Caco-2 (cell line): ENCODE measurements around the gene CYB5A. TPM values are rescaled to one million over a fixed set of nuclear protein-coding genes. Genes with fewer than 3 reads are reported as not detected.

Source experiments
- BruUV-seq: library from RNA; stranded (reverse); fragments of 400-500 nt; replicated peaks from 2 replicates; lab custom pipeline; 2021; lab: Mats Ljungman, UMichigan
- CTCF ChIA-PET: fragments of 300-600 bp; sonication (Branson Sonifier 250); formaldehyde crosslinking; loops from one replicate; lab custom pipeline; 2022; ENCODE audit warnings: antibody characterized with exemption; lab: Charles Lee
- POLR2A ChIA-PET: fragments of 300-600 bp; sonication (Branson Sonifier 250); formaldehyde crosslinking; loops from one replicate; lab custom pipeline; 2022; ENCODE audit warnings: antibody characterized with exemption; lab: Charles Lee
- DNase-seq, 2 experiments: peaks; one replicate each; pipeline versions ENCODE4 v3.0.0 to v3.0.0-alpha.2; 2020 to 2022
- H3K27me3 ChIP-seq: replicated peaks from 2 replicates; pipeline ENCODE4 v1.6.0; 2011; ENCODE audit warnings: low read length; ENCODE audit not compliant: control insufficient read depth, insufficient read depth
- H3K36me3 ChIP-seq: 2 replicates; pipeline ENCODE4 v1.5.1; 2011; ENCODE audit warnings: low read length; ENCODE audit not compliant: control insufficient read depth, insufficient read depth
- H3K4me1 ChIP-seq: fragments of 250-450 bp; sonication (Bioruptor Pico); 2 replicates; pipeline ENCODE4 v1.5.1; 2020; ENCODE audit warnings: mild to moderate bottlenecking
- H3K4me3 ChIP-seq: 2 replicates; pipeline ENCODE4 v1.5.1; 2011; ENCODE audit warnings: low read depth, mild to moderate bottlenecking, control low read depth, low read length
- H3K9me3 ChIP-seq: fragments of 250-450 bp; sonication (Bioruptor Pico); 2 replicates; pipeline ENCODE4 v1.5.1; 2020; ENCODE audit warnings: mild to moderate bottlenecking, moderate library complexity
- H3K27ac Mint-ChIP-seq: one replicate; pipeline ENCODE4 v1.8.0; 2022; ENCODE audit warnings: mixed read lengths; ENCODE audit not compliant: unreplicated experiment
- H3K27me3 Mint-ChIP-seq: one replicate; pipeline ENCODE4 v1.8.0; 2022; ENCODE audit warnings: mixed read lengths; ENCODE audit not compliant: insufficient read depth, unreplicated experiment
- H3K36me3 Mint-ChIP-seq: one replicate; pipeline ENCODE4 v1.8.0; 2022; ENCODE audit warnings: mild to moderate bottlenecking, mixed read lengths; ENCODE audit not compliant: insufficient read depth, unreplicated experiment
- H3K4me1 Mint-ChIP-seq: one replicate; pipeline ENCODE4 v1.8.0; 2022; ENCODE audit warnings: low read depth, mixed read lengths; ENCODE audit not compliant: unreplicated experiment
- H3K4me3 Mint-ChIP-seq: one replicate; pipeline ENCODE4 v1.8.0; 2022; ENCODE audit warnings: mild to moderate bottlenecking, moderate library complexity, mixed read lengths; ENCODE audit not compliant: unreplicated experiment
- H3K9me3 Mint-ChIP-seq: one replicate; pipeline ENCODE4 v1.8.0; 2022; ENCODE audit warnings: mixed read lengths; ENCODE audit not compliant: unreplicated experiment
- intact Hi-C: fragments of 100-400 bp; cut with micrococcal nuclease; formaldehyde crosslinking; loops from one replicate; pipeline ENCODE4 v1.10.0; 2022; ENCODE audit not compliant: unreplicated experiment
- total RNA-seq: library from RNA; stranded (reverse); gene quantifications from 2 replicates; pipeline ENCODE4 v1.2.3, GENCODE V29; 2022
- TF ChIP-seq, protein P1 (sequence below), 2 experiments: fragments of 200-600 bp in 1 of 2; IDR thresholded peaks; 1 replicate in 1 of 2; 2 replicates in 1 of 2; pipeline versions ENCODE4 v1.5.1 to v1.8.0; 2011 to 2022; ENCODE audit warnings: antibody characterized with exemption in 1 of 2, control low read depth in 1 of 2, inconsistent platforms in 1 of 2, low read depth in 1 of 2, low read length in 1 of 2, mild to moderate bottlenecking in 1 of 2, moderate library complexity in 1 of 2; ENCODE audit not compliant: insufficient read depth in 1 of 2, severe bottlenecking in 1 of 2, unreplicated experiment in 1 of 2

CYB5A gene
- total RNA-seq, 1 experiment from 2014 or later, result 103 TPM

DNA sequence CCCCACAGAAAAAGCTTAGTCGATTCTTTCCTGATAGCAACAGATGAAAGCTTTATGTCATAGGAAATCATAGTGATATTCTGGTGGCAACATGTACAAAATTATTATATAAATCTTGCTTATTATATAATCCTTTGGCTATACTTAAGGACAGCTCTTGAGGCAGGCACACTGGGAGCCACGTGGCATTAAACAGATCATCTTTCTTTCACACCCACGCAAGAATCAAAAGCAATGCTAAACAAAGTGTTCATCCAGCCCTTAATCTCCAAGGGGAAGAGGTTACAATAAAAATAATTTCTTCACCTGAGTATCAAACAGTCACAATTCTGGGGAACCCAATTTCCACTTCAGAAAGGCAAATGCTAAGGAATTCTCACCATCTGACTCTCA, 57.8 kb downstream of the CYB5A start:
- TF ChIP-seq, protein P1, sequence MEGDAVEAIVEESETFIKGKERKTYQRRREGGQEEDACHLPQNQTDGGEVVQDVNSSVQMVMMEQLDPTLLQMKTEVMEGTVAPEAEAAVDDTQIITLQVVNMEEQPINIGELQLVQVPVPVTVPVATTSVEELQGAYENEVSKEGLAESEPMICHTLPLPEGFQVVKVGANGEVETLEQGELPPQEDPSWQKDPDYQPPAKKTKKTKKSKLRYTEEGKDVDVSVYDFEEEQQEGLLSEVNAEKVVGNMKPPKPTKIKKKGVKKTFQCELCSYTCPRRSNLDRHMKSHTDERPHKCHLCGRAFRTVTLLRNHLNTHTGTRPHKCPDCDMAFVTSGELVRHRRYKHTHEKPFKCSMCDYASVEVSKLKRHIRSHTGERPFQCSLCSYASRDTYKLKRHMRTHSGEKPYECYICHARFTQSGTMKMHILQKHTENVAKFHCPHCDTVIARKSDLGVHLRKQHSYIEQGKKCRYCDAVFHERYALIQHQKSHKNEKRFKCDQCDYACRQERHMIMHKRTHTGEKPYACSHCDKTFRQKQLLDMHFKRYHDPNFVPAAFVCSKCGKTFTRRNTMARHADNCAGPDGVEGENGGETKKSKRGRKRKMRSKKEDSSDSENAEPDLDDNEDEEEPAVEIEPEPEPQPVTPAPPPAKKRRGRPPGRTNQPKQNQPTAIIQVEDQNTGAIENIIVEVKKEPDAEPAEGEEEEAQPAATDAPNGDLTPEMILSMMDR (IDR thresholded peaks at IDR 0.05; ENCODE audit: insufficient read depth in 1 of 2, low read depth in 1 of 2, low read length in 1 of 2, severe bottlenecking in 1 of 2, unreplicated experiment in 1 of 2), result no peak
- DNase-seq, result no peak
- peak overlapping the region; percentile 40 for H3K4me3 Mint-ChIP-seq
- Histone ChIP-seq H3K9me3 (no peaks in the 10 kb centered on the region), H3K27me3 (no peaks in the 10 kb centered on the region), H3K4me1 (peaks cover 11% of the 10 kb centered on the region), H3K4me3 (no peak overlapping the region), H3K36me3 (no peaks in the 10 kb centered on the region)
- H3K27me3 Mint-ChIP-seq, result no peaks in the 10 kb centered on the region
- no peaks in the 10 kb centered on the region for H3K36me3 Mint-ChIP-seq
- no peak overlapping the region for H3K27ac Mint-ChIP-seq
- peaks cover 9% of the 10 kb centered on the region for H3K4me1 Mint-ChIP-seq
- BruUV-seq, result no TSS peak
- CTCF ChIA-PET, result interaction anchor here (0.6 to 0.9 kb wide), 2 partner anchors 9 to 260 kb away, joined by 3 to 4 read pairs; no protein-coding TSS in a partner anchor
- H3K9me3 Mint-ChIP-seq, result no peaks in the 10 kb centered on the region
- intact Hi-C loops, result loop anchor here (1.0 kb wide), 1 partner anchor 9 kb away; no protein-coding TSS in a partner anchor
- POLR2A ChIA-PET, result no interaction called here

DNA sequence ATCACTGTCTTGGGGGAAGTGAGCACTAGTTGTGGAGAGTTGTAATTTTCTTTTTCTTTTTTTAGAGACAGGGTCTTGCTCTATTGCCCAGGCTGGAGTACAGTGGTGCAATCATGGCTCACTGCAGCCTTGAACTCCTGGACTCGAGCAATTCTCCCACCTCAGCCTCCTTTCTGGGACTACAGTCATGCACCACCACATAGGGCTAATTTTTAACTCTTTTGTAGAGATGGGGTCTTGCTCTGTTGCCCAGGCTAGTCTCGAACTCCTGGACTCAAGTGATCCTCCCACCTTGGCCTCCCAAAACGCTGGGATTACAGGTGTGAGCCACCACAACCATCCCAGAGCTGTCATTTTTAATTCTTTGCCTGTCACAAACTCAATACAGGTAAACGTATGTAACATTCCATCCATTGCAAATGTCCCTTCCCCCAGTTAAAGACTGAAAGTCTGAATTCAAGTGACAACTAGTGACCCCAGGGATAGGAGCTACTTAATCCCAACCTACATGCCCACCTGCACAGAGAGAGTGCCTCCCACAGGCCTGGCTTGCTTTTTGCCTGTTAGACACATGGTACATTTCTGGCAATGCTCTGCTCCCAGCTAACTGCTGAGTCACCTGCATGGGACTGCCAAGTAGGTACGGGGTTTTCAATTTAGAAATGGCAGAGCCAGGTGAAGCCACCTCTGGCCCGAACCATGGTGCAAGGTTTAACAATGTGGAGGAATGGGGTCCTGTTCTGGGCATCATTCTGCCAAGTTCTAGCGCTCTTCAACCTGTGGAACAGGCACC, 60.6 kb downstream of the CYB5A start:
- POLR2A ChIA-PET, result no interaction called here
- H3K27me3 Mint-ChIP-seq, result no peaks in the 10 kb centered on the region
- TF ChIP-seq, protein P1 (IDR thresholded peaks at IDR 0.05; ENCODE audit: insufficient read depth in 1 of 2, low read depth in 1 of 2, low read length in 1 of 2, severe bottlenecking in 1 of 2, unreplicated experiment in 1 of 2), result no peak
- H3K9me3 Mint-ChIP-seq, result no peaks in the 10 kb centered on the region
- H3K4me3 ChIP-seq, result no peak overlapping the region
- intact Hi-C loops, result no loop called here
- no peak for DNase-seq
- H3K36me3 ChIP-seq, result no peaks in the 10 kb centered on the region
- no peaks in the 10 kb centered on the region for H3K36me3 Mint-ChIP-seq
- peaks cover 11% of the 10 kb centered on the region for H3K4me1 ChIP-seq
- no peak overlapping the region for H3K27ac Mint-ChIP-seq
- H3K27me3 ChIP-seq, result no peaks in the 10 kb centered on the region
- BruUV-seq, result no TSS peak
- H3K4me3 Mint-ChIP-seq, result no peak overlapping the region
- peaks cover 2% of the 10 kb centered on the region for H3K4me1 Mint-ChIP-seq
- CTCF ChIA-PET, result no interaction called here
- H3K9me3 ChIP-seq, result no peaks in the 10 kb centered on the region

DNA sequence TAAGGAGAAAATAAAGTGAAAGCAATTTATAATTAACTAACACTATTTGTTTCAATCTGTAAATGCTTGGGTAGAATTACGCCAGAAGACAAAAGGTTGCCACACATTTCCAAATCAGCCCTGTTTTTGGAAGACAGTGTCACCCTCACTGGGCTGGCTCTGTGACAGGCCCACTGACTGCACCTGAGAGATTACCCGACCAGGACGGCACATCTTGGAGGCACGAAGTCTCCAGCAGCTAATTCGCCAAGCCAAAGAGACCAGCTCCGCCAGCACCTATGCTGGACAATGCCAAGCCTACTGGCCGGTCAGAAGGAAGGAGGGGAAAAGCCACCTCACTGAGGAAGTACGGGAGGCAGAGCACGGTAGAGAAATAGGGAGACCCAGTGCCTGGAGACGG, 61.9 kb downstream of the CYB5A start:
- Mint-ChIP-seq H3K9me3 (no peaks in the 10 kb centered on the region), H3K36me3 (no peaks in the 10 kb centered on the region), H3K4me3 (no peak overlapping the region), H3K27ac (no peak overlapping the region), H3K27me3 (no peaks in the 10 kb centered on the region), H3K4me1 (peaks cover 12% of the 10 kb centered on the region)
- Histone ChIP-seq H3K4me1 (peaks cover 22% of the 10 kb centered on the region), H3K27me3 (no peaks in the 10 kb centered on the region), H3K36me3 (no peaks in the 10 kb centered on the region), H3K4me3 (no peak overlapping the region), H3K9me3 (no peaks in the 10 kb centered on the region)
- TF ChIP-seq, protein P1 (IDR thresholded peaks at IDR 0.05; ENCODE audit: insufficient read depth in 1 of 2, low read depth in 1 of 2, low read length in 1 of 2, severe bottlenecking in 1 of 2, unreplicated experiment in 1 of 2), result no peak
- DNase-seq, result no peak
- ChIA-PET POLR2A (no interaction called here), CTCF (no interaction called here)
- intact Hi-C loops, result no loop called here
- no TSS peak for BruUV-seq
